Lower lobe of right lung (tissue), 2 donors: ENCODE measurements around the gene PTBP3. TPM values are rescaled to one million over a fixed set of nuclear protein-coding genes. Genes with fewer than 3 reads are reported as not detected.

Source experiments
- ATAC-seq, 2 donors: fragments of 200-7000 bp; cut with Tn5 transposase; one replicate each; pipeline ENCODE4 v1.9.1; 2020 to 2022; ENCODE audit warnings: mild to moderate bottlenecking in 2 of 2, moderate library complexity in 2 of 2
- DNase-seq: peaks from one replicate; pipeline ENCODE4 v3.0.0-alpha.2; 2020
- H3K27ac ChIP-seq: fragments of 200-600 bp; one replicate; pipeline ENCODE4 v1.8.0; 2022
- H3K27me3 ChIP-seq: fragments of 200-600 bp; one replicate; pipeline ENCODE4 v1.8.0; 2022; ENCODE audit warnings: low read depth
- H3K36me3 ChIP-seq: fragments of 200-600 bp; one replicate; pipeline ENCODE4 v1.8.0; 2022; ENCODE audit warnings: mild to moderate bottlenecking
- H3K4me1 ChIP-seq: fragments of 200-600 bp; one replicate; pipeline ENCODE4 v1.8.0; 2022
- H3K4me3 ChIP-seq: fragments of 200-600 bp; one replicate; pipeline ENCODE4 v1.8.0; 2022; ENCODE audit warnings: mild to moderate bottlenecking
- H3K9me3 ChIP-seq: fragments of 200-600 bp; one replicate; pipeline ENCODE4 v1.8.0; 2022
- intact Hi-C: fragments of 100-400 bp; cut with DNase I; formaldehyde crosslinking; loops from one replicate; pipeline ENCODE4 v1.11.0; 2022
- total RNA-seq: library from RNA; stranded (reverse); fragmentation: NEBNext Ultra II Directional; extraction: Animal tissue kit (Norgen Biotek cat#: 25700); gene quantifications from one replicate; pipeline ENCODE4 v1.2.1, GENCODE V29; 2021
- TF ChIP-seq, protein P1 (sequence below): fragments of 200-600 bp; IDR thresholded peaks from one replicate; pipeline ENCODE4 v1.8.0; 2022; ENCODE audit warnings: antibody characterized with exemption, mild to moderate bottlenecking
- donor health status: DM: no; HTN: yes; CAD: no; lungs with severe emphysema.

Gene PTBP3
- total RNA-seq, 1 donor from 2014 or later: 94.9 TPM

DNA sequence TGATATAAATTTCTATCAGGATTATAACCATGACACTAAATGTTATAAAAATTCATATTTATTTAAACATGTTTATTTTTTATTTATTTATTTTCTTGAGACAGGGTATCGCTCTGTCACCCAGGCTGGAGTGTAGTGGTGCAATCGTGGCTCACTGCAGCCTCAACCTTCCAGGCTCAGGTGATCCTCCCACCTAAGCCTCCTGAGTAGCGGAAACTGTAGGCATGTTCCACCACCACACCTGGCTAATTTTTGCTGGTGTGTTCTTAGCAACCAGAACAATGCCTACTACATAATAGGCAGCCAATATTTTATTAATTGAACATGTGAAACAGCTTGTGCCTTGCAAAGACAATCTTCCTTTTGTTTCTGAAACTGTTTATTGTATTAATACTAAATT is 6.5 kb upstream of the PTBP3 start:
- Histone ChIP-seq H3K27me3 (no peaks in the 10 kb centered on the region), H3K4me1 (peaks cover under 1% of the 10 kb centered on the region), H3K36me3 (no peaks in the 10 kb centered on the region), H3K9me3 (no peaks in the 10 kb centered on the region), H3K4me3 (no peak overlapping the region), H3K27ac (no peak overlapping the region)
- TF ChIP-seq, protein P1, sequence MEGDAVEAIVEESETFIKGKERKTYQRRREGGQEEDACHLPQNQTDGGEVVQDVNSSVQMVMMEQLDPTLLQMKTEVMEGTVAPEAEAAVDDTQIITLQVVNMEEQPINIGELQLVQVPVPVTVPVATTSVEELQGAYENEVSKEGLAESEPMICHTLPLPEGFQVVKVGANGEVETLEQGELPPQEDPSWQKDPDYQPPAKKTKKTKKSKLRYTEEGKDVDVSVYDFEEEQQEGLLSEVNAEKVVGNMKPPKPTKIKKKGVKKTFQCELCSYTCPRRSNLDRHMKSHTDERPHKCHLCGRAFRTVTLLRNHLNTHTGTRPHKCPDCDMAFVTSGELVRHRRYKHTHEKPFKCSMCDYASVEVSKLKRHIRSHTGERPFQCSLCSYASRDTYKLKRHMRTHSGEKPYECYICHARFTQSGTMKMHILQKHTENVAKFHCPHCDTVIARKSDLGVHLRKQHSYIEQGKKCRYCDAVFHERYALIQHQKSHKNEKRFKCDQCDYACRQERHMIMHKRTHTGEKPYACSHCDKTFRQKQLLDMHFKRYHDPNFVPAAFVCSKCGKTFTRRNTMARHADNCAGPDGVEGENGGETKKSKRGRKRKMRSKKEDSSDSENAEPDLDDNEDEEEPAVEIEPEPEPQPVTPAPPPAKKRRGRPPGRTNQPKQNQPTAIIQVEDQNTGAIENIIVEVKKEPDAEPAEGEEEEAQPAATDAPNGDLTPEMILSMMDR: no peak
- no peak for ATAC-seq
- intact Hi-C loops: no loop called here
- no peak for DNase-seq

DNA sequence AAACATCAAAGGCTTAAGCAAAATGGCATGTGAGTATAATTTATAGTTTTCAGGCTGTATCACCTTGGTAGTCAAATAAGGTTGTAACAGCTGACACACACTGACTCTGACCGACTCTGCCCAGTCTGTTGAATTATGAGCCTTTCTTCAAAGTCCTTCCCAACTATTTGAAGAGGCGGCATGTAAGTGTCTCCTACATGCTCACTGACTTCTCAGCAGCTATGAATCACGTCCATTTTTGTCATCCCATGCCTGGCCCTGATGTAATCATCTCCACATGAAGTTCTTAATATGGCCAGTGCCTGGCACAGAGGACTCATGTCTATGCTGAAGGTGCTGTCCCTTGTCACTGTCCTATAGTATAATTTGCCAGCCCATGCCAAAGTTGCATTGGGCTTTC is 5.1 kb upstream of the PTBP3 start:
- Histone ChIP-seq H3K4me3 (no peak overlapping the region), H3K4me1 (peaks cover 5% of the 10 kb centered on the region), H3K36me3 (no peaks in the 10 kb centered on the region), H3K27me3 (no peaks in the 10 kb centered on the region), H3K27ac (no peak overlapping the region), H3K9me3 (no peaks in the 10 kb centered on the region)
- DNase-seq (no peak), ATAC-seq (no peak)
- intact Hi-C loops: no loop called here
- TF ChIP-seq, protein P1: no peak

DNA sequence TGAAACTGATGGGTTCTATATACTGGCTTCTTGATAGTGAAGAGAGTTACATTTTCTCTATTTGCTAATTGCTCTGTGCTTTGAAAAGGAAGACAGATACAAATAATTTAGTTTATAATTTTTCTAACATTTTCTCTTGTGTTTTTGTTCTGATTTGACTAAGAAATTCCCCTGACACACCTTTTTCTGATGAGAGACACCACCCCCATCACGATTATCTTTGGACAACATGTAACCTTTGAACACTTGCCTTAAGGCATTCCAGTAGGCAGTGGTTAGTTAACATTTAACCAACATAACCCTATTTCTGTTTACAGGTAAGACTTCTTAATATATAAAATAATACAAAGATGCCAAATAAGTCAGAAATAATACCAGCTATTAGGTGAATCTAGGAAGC is 4.1 kb upstream of the PTBP3 start:
- Histone ChIP-seq H3K36me3 (no peaks in the 10 kb centered on the region), H3K4me1 (peaks cover 5% of the 10 kb centered on the region), H3K27me3 (no peaks in the 10 kb centered on the region), H3K27ac (no peak overlapping the region), H3K9me3 (no peaks in the 10 kb centered on the region), H3K4me3 (no peak overlapping the region)
- DNase-seq: no peak
- TF ChIP-seq, protein P1: no peak
- intact Hi-C loops: no loop called here
- no peak for ATAC-seq

DNA sequence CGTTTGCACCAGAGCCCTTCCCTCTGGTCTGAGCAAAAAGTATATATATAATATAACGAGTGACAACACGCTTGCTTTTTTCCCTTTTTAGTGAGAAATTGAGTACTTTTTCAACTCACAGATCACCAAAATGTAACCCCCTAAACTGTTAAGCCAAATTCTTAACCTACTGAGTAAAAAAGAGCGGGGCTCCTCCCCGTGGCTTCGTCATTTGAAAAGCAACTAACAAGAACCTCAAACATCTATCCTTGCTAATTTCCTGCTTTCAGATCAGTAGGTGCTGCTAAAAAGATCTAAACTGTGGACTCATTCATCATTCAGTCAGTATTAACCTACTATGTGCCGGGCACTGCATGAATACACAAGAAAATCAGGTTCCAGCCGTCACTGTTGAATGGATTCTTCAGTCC is 1.0 kb upstream of the PTBP3 start:
- Histone ChIP-seq H3K36me3 (no peaks in the 10 kb centered on the region), H3K27ac (peak overlapping the region; percentile 99), H3K4me3 (peak overlapping the region; percentile 59), H3K27me3 (no peaks in the 10 kb centered on the region), H3K9me3 (no peaks in the 10 kb centered on the region), H3K4me1 (peaks cover 30% of the 10 kb centered on the region)
- DNase-seq: no peak
- ATAC-seq: no peak
- TF ChIP-seq, protein P1: no peak
- intact Hi-C loops: no loop called here

DNA sequence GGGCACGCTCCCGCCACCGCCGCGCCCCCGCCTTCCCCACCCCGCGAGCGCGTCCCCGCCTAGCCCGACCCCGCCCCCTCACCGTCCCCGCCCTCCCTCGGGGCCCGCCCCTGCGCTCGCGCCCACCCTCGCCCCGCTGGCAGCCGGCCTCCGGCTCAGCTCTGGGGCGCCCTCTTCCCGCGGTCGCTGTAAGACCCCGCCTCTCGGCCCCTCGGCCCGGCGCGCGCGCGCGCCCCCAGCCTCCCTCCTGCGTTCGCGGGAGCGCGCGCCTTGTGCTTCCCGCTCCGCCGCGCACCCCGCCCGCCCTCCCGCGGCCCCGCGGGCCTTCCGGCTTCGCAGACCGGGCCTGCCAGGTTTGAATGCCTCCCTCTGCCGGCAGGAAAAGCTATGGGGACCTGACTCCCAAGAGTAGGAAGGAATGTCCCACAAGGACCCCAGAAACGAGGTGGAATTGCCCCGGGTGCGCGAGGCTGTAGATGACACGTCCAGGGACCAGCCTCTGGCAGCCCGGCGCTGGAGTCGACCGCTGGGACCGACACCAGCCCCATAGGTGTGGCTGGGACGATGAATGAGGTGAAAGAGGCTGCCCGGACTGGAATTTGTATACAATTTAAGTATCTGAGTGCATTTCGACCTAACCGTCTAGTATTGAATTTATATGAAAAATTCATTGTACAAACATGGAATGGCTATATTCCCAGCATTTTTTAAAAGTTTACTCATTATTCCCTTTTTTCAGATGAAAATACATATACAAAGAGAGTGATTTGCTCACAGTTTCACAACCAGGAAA is 416 bp upstream of the PTBP3 start:
- no peaks in the 10 kb centered on the region for H3K27me3 ChIP-seq
- no peaks in the 10 kb centered on the region for H3K9me3 ChIP-seq
- ATAC-seq: peak; percentile 97 to 98
- H3K4me3 ChIP-seq: peak overlapping the region; percentile 84
- peak; percentile 96 for DNase-seq
- intact Hi-C loops: no loop called here
- no peaks in the 10 kb centered on the region for H3K36me3 ChIP-seq
- peak overlapping the region; percentile 99 for H3K27ac ChIP-seq
- TF ChIP-seq, protein P1: peak; percentile 53
- peaks cover 30% of the 10 kb centered on the region for H3K4me1 ChIP-seq
